Endothelial cell of umbilical vein (primary cell): ENCODE results near the gene THTPA. TPM values are rescaled to one million over a fixed set of nuclear protein-coding genes. Genes with fewer than 3 reads are reported as not detected.

Source experiments
- BruUV-seq: library from RNA; stranded (reverse); fragments of 400-500 nt; replicated peaks from 2 replicates; lab custom pipeline; 2021; lab: Mats Ljungman, UMichigan
- CTCF ChIA-PET: fragments of 300-600, 350-600 bp; sonication (Branson Sonifier 250); formaldehyde crosslinking; loops from one replicate; lab custom pipeline; 2021; ENCODE audit warnings: antibody characterized with exemption, inconsistent platforms; lab: Charles Lee
- POLR2A ChIA-PET: fragments of 300-600, 350-600 bp; sonication (Branson Sonifier 250); formaldehyde crosslinking; loops from one replicate; lab custom pipeline; 2021; ENCODE audit warnings: antibody characterized with exemption, inconsistent platforms; lab: Charles Lee
- DNase-seq: peaks from one replicate; pipeline ENCODE4 v3.0.0-alpha.2; 2011; ENCODE audit warnings: low read depth, low spot score
- FAIRE-seq: peaks from 2 replicates; lab custom pipeline; 2011; peaks lifted over from hg19 to GRCh38; lab: Jason Lieb, UNC
- H2AFZ ChIP-seq: 2 replicates; pipeline ENCODE4 v1.6.0; 2012; ENCODE audit warnings: low read depth, low read length, control low read depth, inconsistent platforms
- H3K27ac ChIP-seq: 2 replicates; pipeline ENCODE4 v1.5.1; 2011; ENCODE audit warnings: low read depth, mild to moderate bottlenecking, control low read depth, low read length, moderate library complexity; ENCODE audit not compliant: insufficient read depth
- H3K27me3 ChIP-seq, 2 experiments: 2 replicates each; pipeline versions ENCODE4 v1.6.0 to v1.6.1; 2011; ENCODE audit warnings: low read length in 2 of 2, mixed read lengths in 1 of 2; ENCODE audit not compliant: control insufficient read depth in 2 of 2, insufficient read depth in 2 of 2
- H3K36me3 ChIP-seq, 2 experiments: 2 replicates in 1 of 2; 3 replicates in 1 of 2; pipeline ENCODE4 v1.5.1; 2011; ENCODE audit warnings: low read length in 2 of 2, mild to moderate bottlenecking in 1 of 2, moderate library complexity in 1 of 2; ENCODE audit not compliant: control insufficient read depth in 2 of 2, insufficient read depth in 2 of 2; ENCODE audit errors: extremely low read depth in 1 of 2
- H3K4me1 ChIP-seq: 3 replicates; pipeline ENCODE4 v1.5.1; 2011; ENCODE audit warnings: mild to moderate bottlenecking, low read length; ENCODE audit not compliant: control insufficient read depth, insufficient read depth; ENCODE audit errors: extremely low read depth
- H3K4me2 ChIP-seq: 2 replicates; pipeline ENCODE4 v1.6.1; 2011; ENCODE audit warnings: low read length, control low read depth, mixed read lengths; ENCODE audit not compliant: insufficient read depth
- H3K4me3 ChIP-seq, 3 experiments: fragments of 200-600 bp in 1 of 3; sonication (generic), shearing (Covaris generic) in 1 of 3; replicated peaks in 1 of 3; 2 replicates each; pipeline ENCODE4 v1.5.1; 2011 to 2016; ENCODE audit warnings: control low read depth in 3 of 3, low read length in 3 of 3, mild to moderate bottlenecking in 2 of 3, inconsistent platforms in 1 of 3, low read depth in 1 of 3, moderate library complexity in 1 of 3; ENCODE audit not compliant: insufficient read depth in 1 of 3
- H3K79me2 ChIP-seq: 2 replicates; pipeline ENCODE4 v1.6.0; 2012; ENCODE audit warnings: low read length, inconsistent platforms; ENCODE audit not compliant: control insufficient read depth, insufficient read depth
- H3K9ac ChIP-seq: replicated peaks from 2 replicates; pipeline ENCODE3; 2011; ENCODE audit warnings: low read length, control low read depth; ENCODE audit not compliant: insufficient read depth; ENCODE audit errors: extremely low read depth
- H3K9me1 ChIP-seq: replicated peaks from 3 replicates; pipeline ENCODE4 v1.6.0; 2011; ENCODE audit warnings: mild to moderate bottlenecking, low read length; ENCODE audit not compliant: control insufficient read depth, insufficient read depth; ENCODE audit errors: extremely low read depth
- H3K9me3 ChIP-seq: replicated peaks from 2 replicates; pipeline ENCODE4 v1.5.1; 2012; ENCODE audit warnings: low read length, inconsistent platforms; ENCODE audit not compliant: control insufficient read depth, insufficient read depth
- H4K20me1 ChIP-seq: replicated peaks from 2 replicates; pipeline ENCODE3; 2011; ENCODE audit warnings: mild to moderate bottlenecking, low read length; ENCODE audit not compliant: control insufficient read depth, insufficient read depth; ENCODE audit errors: extremely low read depth
- EZH2 ChIP-seq: IDR thresholded peaks from 2 replicates; pipeline ENCODE4 v1.6.1; 2012; ENCODE audit warnings: borderline replicate concordance, low read depth, mild to moderate bottlenecking, moderate library complexity, low read length, inconsistent platforms; ENCODE audit not compliant: severe bottlenecking
- FOS ChIP-seq: IDR thresholded peaks from 2 replicates; pipeline ENCODE4 v1.6.1; 2011; ENCODE audit warnings: mild to moderate bottlenecking, low read length, moderate library complexity, borderline replicate concordance; ENCODE audit not compliant: insufficient read depth
- GATA2 ChIP-seq: IDR thresholded peaks from 2 replicates; pipeline ENCODE4 v1.7.0; 2011; ENCODE audit warnings: low read depth, mild to moderate bottlenecking, moderate library complexity, mixed read lengths, low read length; ENCODE audit not compliant: insufficient read length, insufficient read depth
- JUN ChIP-seq: IDR thresholded peaks from 2 replicates; pipeline ENCODE4 v1.6.1; 2011; ENCODE audit warnings: borderline replicate concordance, low read depth; ENCODE audit not compliant: insufficient read length, insufficient read depth
- MYC ChIP-seq: IDR thresholded peaks from one replicate; pipeline ENCODE4 v1.6.1; 2011; ENCODE audit warnings: mild to moderate bottlenecking, low read depth, low read length
- POLR2A ChIP-seq: IDR thresholded peaks from 2 replicates; pipeline ENCODE4 v1.6.1; 2012; ENCODE audit warnings: low read depth, mild to moderate bottlenecking, control low read depth, low read length
- POLR2AphosphoS5 ChIP-seq: IDR thresholded peaks from 2 replicates; pipeline ENCODE4 v1.6.1; 2012; ENCODE audit warnings: low read depth, mild to moderate bottlenecking, control low read depth, low read length, moderate library complexity; ENCODE audit not compliant: insufficient read depth
- dilution Hi-C: fragments of 300-500 bp; cut with MboI; formaldehyde crosslinking; loops from one replicate; pipeline ENCODE4 v1.15.0; 2019; ENCODE audit warnings: low sequenced_read_pairs; ENCODE audit not compliant: extremely low pct_ligation_motif_present
- intact Hi-C: fragments of 100-400 bp; cut with micrococcal nuclease; formaldehyde crosslinking; loops from one replicate; pipeline ENCODE4 v1.10.0; 2022
- polyA plus RNA-seq, 4 experiments: library from polyadenylated mRNA; depleted of rRNA in 3 of 4; stranded (reverse) in 3 of 4; unstranded in 1 of 4; fragments of >200 nt; gene quantifications; 2 replicates each; pipeline versions ENCODE4 v1.2.1 to v1.2.3, GENCODE V29; 2011 to 2012; ENCODE audit warnings: missing spikeins in 1 of 4
- total RNA-seq: library from RNA; stranded (reverse); gene quantifications from 2 replicates; pipeline ENCODE4 v1.2.3, GENCODE V29; 2021
- TF ChIP-seq, protein P1 (sequence below), 2 donors: IDR thresholded peaks; 1 replicate in 1 of 2; 2 replicates in 1 of 2; pipeline ENCODE4 v1.5.1; 2011; ENCODE audit warnings: low read length in 2 of 2, mild to moderate bottlenecking in 2 of 2, moderate library complexity in 2 of 2, control low read depth in 1 of 2, inconsistent platforms in 1 of 2, low read depth in 1 of 2; ENCODE audit not compliant: insufficient read depth in 1 of 2; ENCODE audit errors: extremely low read depth in 1 of 2
- TF ChIP-seq, protein P2 (sequence below): IDR thresholded peaks from 2 replicates; pipeline ENCODE4 v1.6.1; 2011; ENCODE audit not compliant: insufficient read depth, insufficient read length

Gene THTPA
- total and polyA plus RNA-seq, 2 donors (not counting 3 experiments of a cell fraction or from before 2014, with no cell fraction given) = 10.8 to 12.5 TPM

DNA sequence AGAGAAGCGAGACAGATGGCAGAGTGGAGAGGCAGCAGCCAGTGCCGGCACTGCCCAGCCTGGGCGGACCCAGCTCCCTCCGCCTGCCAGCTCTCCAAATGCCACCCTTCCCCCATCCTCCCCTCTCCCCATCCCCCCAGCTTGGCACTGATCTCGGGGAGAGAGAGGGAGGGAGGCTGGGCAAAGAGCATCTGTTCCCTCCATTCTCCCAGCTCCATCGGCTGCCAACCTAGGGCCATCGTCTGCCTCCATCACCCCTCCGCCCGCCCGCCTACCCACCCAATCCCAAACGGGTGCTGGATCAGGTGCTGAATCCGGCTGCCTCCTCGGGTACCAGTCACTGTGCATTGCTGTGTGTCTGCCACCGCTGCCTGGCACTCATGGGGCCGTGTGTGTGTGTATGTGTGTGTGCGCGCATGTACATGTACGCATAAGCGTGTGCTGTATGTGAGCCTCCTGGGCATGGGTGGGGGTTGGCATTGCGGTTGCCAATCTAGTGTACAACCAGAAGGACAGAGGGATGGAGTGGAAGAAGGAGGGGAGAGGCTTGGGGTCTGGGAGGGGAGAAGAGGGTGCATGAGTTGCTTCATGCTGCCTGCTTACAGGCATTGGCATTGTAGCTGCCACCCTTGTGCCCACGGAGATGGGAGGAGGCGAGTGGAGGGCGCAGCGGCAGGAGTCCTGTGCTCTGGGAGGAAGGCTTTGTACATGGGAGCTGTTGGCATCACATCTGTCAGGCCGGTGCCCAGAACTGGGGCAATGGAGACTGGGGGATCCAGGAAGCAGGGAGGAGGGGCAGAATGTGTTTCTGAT is 42.9 kb upstream of the THTPA start:
- Histone ChIP-seq H3K27ac (no peak overlapping the region), H3K9me1 (no peaks in the 10 kb centered on the region), H3K79me2 (no peaks in the 10 kb centered on the region), H3K9ac (no peak overlapping the region), H3K9me3 (no peaks in the 10 kb centered on the region), H3K4me2 (no peak overlapping the region), H3K4me3 (no peak overlapping the region), H4K20me1 (no peaks in the 10 kb centered on the region), H3K27me3 (no peaks in the 10 kb centered on the region), H3K36me3 (no peaks in the 10 kb centered on the region), H3K4me1 (no peaks in the 10 kb centered on the region), H2AFZ (no peak overlapping the region)
- dilution Hi-C loops (no loop called here), intact Hi-C loops (no loop called here)
- FAIRE-seq (no peak), DNase-seq (no peak)
- TF ChIP-seq EZH2 (no peak), JUN (no peak), MYC (no peak), POLR2A (no peak), FOS (no peak), GATA2 (no peak), POLR2AphosphoS5 (no peak)
- TF ChIP-seq, protein P1, sequence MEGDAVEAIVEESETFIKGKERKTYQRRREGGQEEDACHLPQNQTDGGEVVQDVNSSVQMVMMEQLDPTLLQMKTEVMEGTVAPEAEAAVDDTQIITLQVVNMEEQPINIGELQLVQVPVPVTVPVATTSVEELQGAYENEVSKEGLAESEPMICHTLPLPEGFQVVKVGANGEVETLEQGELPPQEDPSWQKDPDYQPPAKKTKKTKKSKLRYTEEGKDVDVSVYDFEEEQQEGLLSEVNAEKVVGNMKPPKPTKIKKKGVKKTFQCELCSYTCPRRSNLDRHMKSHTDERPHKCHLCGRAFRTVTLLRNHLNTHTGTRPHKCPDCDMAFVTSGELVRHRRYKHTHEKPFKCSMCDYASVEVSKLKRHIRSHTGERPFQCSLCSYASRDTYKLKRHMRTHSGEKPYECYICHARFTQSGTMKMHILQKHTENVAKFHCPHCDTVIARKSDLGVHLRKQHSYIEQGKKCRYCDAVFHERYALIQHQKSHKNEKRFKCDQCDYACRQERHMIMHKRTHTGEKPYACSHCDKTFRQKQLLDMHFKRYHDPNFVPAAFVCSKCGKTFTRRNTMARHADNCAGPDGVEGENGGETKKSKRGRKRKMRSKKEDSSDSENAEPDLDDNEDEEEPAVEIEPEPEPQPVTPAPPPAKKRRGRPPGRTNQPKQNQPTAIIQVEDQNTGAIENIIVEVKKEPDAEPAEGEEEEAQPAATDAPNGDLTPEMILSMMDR (IDR thresholded peaks at IDR 0.05; ENCODE audit: extremely low read depth in 1 of 2, insufficient read depth in 1 of 2, low read depth in 1 of 2, low read length in 2 of 2) = no peak
- TF ChIP-seq, protein P2, sequence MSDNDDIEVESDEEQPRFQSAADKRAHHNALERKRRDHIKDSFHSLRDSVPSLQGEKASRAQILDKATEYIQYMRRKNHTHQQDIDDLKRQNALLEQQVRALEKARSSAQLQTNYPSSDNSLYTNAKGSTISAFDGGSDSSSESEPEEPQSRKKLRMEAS = no peak
- no TSS peak for BruUV-seq
- ChIA-PET CTCF (interaction anchor here (1.6 kb wide), 1 partner anchor 15 kb away, joined by 3 read pairs; no protein-coding TSS in a partner anchor), POLR2A (no interaction called here)
